Activated naive CD4-positive, alpha-beta T cell treated with anti-CD3 and anti-CD28 coated beads, Interleukin-2, amount 50 U/mL, for 72 hours (primary cell): ENCODE results near the gene ZC3H12D. TPM values are rescaled to one million over a fixed set of nuclear protein-coding genes. Genes with fewer than 3 reads are reported as not detected.
"Not testable (repeated sequence)": the region's sequence is repeated elsewhere in the genome, so short reads cannot be mapped to it uniquely, and the experiment has no call there.

Source experiments
- ATAC-seq, 2 donors: fragments of 150-1000 bp; cut with Tn5 transposase; 2 replicates each; pipeline ENCODE4 v1.10.0; 2021; ENCODE audit warnings: mild to moderate bottlenecking in 2 of 2, moderate library complexity in 2 of 2
- DNase-seq, 2 donors: peaks; one replicate each; pipeline ENCODE4 v3.0.0; 2021 to 2022; ENCODE audit warnings: low spot score in 2 of 2
- H3K27ac Mint-ChIP-seq, 2 donors: one replicate each; pipeline ENCODE4 v1.8.0; 2022; ENCODE audit warnings: mild to moderate bottlenecking in 2 of 2, mixed read lengths in 2 of 2
- H3K36me3 Mint-ChIP-seq, 2 donors: one replicate each; pipeline ENCODE4 v1.8.0; 2022; ENCODE audit warnings: mixed read lengths in 2 of 2
- H3K9me3 Mint-ChIP-seq, 2 donors: one replicate each; pipeline ENCODE4 v1.8.0; 2022; ENCODE audit warnings: mixed read lengths in 2 of 2
- total RNA-seq, 2 donors: library from RNA; stranded (reverse); gene quantifications; one replicate each; pipeline ENCODE4 v1.2.3, GENCODE V29; 2022

Gene ZC3H12D
- 100 to 1,000 TPM in 1 of 2 donors, 10 to 100 TPM in 1; 87.1 to 186 TPM for total RNA-seq

DNA sequence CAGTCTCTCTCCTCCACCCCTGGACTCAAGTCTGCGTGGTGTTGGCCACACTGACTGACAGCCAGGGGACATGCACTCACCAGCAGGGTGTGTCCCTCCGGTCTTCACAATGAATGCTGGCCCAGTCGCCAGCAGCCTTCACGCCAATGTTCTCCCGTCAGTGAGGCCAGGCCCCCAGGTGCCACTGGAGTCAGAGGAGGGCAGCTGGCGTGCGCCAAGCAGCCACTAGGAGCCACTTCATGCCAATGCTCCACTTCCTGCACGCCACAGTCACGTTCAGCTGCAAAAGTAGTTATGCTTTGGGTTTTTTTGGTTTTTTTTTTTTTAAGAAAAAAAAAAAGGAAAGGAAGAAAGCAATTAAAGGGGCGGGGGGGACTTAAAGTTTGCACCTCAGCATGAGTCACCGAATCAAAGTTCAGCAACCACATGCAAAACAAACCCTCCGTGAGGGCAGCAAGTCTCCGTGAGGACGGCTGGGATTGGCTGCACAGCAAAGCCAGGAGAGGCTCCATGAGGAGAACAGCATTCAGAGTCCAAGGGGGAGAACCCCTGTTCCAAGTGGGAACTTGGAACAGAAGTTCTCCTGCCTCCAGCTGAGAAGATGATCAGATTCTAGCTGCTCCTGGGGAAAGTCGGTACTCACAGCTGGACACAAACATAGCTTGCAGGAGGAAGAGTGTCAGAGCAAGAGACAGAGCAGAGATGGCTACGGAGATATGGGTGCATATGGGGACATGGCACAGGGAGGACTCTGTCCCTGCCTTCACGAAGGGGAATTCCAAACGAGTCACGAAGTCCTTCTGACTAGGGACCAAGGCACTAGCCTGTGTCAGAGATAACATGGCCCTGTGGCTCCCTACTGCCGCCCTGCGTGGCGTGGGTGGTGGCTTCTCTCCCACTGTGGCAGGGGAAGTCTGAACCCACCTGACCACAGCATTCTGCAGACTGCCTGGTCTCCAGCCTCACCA lies at the start of gene ZC3H12D:
TSS of gene ZC3H12D (minus strand) at position 282 of the 968 bp plus-strand sequence. CDS start 10,471 bp downstream, outside the sequence.
- DNase-seq (peak; percentile 83 to 90), ATAC-seq (peak; percentile 80 to 83)
- Mint-ChIP-seq H3K36me3 (peaks cover 47 to 69% of the 10 kb centered on the region in 2 donors), H3K27ac (peak within 1 kb of the TSS; percentile 96 to 100), H3K9me3 (peaks cover 0 to 5% of the 10 kb centered on the region in 2 donors)

DNA sequence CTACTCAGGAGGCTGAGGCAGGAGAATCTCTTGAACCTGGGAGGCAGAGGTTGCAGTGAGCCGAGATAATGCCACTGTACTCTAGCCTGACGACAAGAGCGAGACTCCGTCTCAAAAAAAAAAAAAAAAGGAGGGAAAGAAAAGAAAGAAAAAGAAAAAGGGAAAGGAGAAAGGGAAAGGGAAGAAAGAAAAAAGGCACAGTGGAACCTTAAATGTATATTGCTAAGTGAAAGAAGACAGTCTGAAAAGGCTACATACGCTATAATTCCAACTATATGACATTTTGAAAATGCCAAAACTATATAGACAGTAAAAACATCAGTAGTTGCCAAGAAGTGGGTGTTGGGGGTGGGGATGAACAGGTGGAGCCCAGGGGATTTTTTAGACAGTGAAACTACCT lies 44.8 kb upstream of the ZC3H12D start:
- ATAC-seq, result no peak
- peaks cover 0 to 17% of the 10 kb centered on the region in 2 donors for H3K36me3 Mint-ChIP-seq
- no peaks in the 10 kb centered on the region for H3K9me3 Mint-ChIP-seq
- peak overlapping the region; percentile 22 to 81 for H3K27ac Mint-ChIP-seq
- no peak for DNase-seq

DNA sequence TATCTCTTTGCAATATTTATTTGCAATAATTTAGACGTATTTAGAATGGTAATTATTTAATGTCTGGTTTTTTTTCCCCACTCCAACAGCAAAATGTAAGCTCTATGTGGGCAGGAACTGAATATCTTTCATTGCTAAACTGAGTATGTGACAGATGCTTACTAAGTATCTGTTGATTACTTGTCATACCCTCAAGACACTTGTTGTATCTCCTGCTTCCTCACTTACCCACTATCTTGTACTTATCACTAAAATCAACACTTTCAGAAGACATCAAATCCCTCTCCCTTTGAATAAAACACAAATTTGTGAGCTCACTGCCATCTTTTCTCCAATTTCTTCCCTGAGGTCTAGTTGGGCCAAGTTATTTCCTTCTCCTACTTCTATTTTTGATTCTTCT lies 30.7 kb upstream of the ZC3H12D start:
- Mint-ChIP-seq H3K9me3 (peaks cover 0 to 13% of the 10 kb centered on the region in 2 donors), H3K36me3 (peaks cover 5 to 34% of the 10 kb centered on the region in 2 donors), H3K27ac (peak overlapping the region; percentile 56 to 61)
- ATAC-seq (peak; percentile 42 to 46), DNase-seq (no peak)

DNA sequence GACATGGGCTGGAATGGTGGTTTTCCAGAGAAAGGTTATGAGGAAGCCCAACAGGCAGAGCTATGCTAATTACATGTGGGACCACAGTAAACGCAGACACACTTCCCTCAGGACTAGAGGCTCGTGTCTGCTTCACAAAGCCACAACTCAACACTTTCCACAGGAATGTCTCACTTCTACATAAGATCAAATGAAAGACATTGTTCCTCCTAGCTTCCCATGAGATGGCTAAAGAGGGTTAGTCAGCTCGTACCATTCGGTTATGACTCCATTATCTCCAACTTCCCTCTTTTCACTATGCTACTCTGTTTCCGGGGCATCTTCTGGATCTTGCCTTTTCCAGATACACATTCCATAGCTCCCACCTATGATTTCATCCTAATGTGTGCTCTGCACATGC lies 29.1 kb upstream of the ZC3H12D start:
- H3K9me3 Mint-ChIP-seq, result peaks cover 0 to 13% of the 10 kb centered on the region in 2 donors
- H3K27ac Mint-ChIP-seq, result peak overlapping the region in 1 of 2 donors; percentile 33
- DNase-seq (no peak), ATAC-seq (no peak)
- peaks cover 5 to 45% of the 10 kb centered on the region in 2 donors for H3K36me3 Mint-ChIP-seq

GRCh38 chr6:149510793-149511512 lies 26.1 kb upstream of the ZC3H12D start:
- Mint-ChIP-seq H3K27ac (peak overlapping the region; percentile 77 to 95), H3K9me3 (peaks cover 0 to 13% of the 10 kb centered on the region in 2 donors), H3K36me3 (peaks cover 6 to 50% of the 10 kb centered on the region in 2 donors)
- DNase-seq (no peak), ATAC-seq (peak in 1 of 2 donors; percentile 50)

DNA sequence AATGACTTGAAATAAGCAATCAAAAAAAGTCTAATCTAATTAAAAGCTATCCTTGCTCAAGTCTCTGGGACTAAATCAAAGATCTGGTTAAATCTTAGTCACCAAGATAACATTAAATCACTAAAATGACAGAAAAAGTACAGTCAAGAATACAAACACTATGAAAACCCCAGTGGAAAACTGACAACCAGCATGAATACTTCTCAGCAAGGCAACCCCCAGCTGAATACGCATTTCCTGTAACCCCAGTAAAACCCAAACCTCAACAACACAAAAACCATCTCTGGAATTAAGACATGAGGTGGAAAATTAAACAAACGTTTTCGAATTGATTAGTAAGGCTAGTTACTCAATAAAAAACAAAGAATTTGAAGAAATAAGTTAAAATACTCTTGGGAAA lies 23.7 kb upstream of the ZC3H12D start:
- DNase-seq, result no peak
- H3K36me3 Mint-ChIP-seq, result peaks cover 7 to 39% of the 10 kb centered on the region in 2 donors
- no peaks in the 10 kb centered on the region for H3K9me3 Mint-ChIP-seq
- peak overlapping the region; percentile 93 to 95 for H3K27ac Mint-ChIP-seq
- ATAC-seq, result peak; percentile 91 to 95

- Mint-ChIP-seq H3K27ac (peak overlapping the region; percentile 45 to 49), H3K9me3 (no peaks in the 10 kb centered on the region), H3K36me3 (peaks cover 7 to 37% of the 10 kb centered on the region in 2 donors)
- DNase-seq (no peak), ATAC-seq (no peak)
Measured at GRCh38 chr6:149503872-149504271, 19.1 kb upstream of the ZC3H12D start.

DNA sequence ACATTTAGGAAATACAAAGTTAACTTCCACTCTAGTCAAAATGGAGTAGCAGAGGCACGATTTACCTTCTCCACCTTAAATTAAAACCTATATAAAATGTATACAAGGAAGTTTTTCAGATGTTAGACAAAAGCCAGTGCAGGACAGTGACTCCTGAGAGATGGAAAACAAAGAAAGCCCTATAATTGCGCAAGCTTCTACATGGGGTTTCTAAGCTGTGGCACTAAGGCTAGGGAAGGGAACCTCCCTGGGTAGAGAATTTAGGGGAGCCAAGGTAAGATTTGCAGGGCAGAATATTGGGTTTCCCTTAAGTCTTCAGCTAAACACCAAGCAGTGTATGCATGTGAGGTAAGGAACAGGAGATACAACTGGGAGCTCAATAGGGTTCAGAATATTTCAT lies 18.5 kb upstream of the ZC3H12D start:
- Mint-ChIP-seq H3K9me3 (no peaks in the 10 kb centered on the region), H3K27ac (peak overlapping the region in 1 of 2 donors; percentile 49), H3K36me3 (peaks cover 7 to 37% of the 10 kb centered on the region in 2 donors)
- ATAC-seq, result no peak
- DNase-seq, result no peak

- Mint-ChIP-seq H3K36me3 (peaks cover 7 to 42% of the 10 kb centered on the region in 2 donors), H3K27ac (peak overlapping the region; percentile 91 to 97), H3K9me3 (no peaks in the 10 kb centered on the region)
- DNase-seq (no peak), ATAC-seq (no peak)
Measured at GRCh38 chr6:149501768-149502167, 17.0 kb upstream of the ZC3H12D start.

DNA sequence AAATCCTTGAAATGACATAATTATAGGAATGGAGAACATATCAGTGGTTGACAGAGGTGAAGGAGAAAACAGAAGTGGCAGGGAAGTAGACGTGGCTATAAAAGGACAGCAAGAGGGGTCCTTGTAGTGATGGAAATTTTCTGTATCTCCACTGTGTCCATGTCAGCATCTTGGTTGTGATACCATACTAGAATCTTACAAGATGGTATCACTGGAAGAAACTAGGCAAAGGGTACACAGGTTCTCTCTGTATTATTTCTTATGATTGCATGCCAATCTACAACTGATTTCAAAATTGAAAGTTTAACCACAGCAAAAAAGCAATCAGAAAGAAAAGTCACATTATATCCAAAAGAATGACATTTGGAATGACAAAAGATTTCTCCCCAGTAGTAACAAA lies 16.4 kb upstream of the ZC3H12D start:
- DNase-seq (no peak), ATAC-seq (peak; percentile 71)
- Mint-ChIP-seq H3K9me3 (no peaks in the 10 kb centered on the region), H3K27ac (peak overlapping the region; percentile 91 to 97), H3K36me3 (peaks cover 7 to 37% of the 10 kb centered on the region in 2 donors)

- H3K36me3 Mint-ChIP-seq, result peaks cover 0 to 26% of the 10 kb centered on the region in 2 donors
- H3K9me3 Mint-ChIP-seq, result no peaks in the 10 kb centered on the region
- ATAC-seq, result peak in 1 of 2 donors; percentile 37
- DNase-seq, result no peak
- peak overlapping the region; percentile 91 to 97 for H3K27ac Mint-ChIP-seq
Measured at GRCh38 chr6:149500096-149500495, 15.3 kb upstream of the ZC3H12D start.

- Mint-ChIP-seq H3K9me3 (no peaks in the 10 kb centered on the region), H3K36me3 (peaks cover 3 to 32% of the 10 kb centered on the region in 2 donors), H3K27ac (peak overlapping the region; percentile 73 to 97)
- no peak for ATAC-seq
- DNase-seq, result no peak
Measured at GRCh38 chr6:149499066-149499465, 14.3 kb upstream of the ZC3H12D start.

- no peak for DNase-seq
- ATAC-seq, result no peak
- no peaks in the 10 kb centered on the region for H3K9me3 Mint-ChIP-seq
- peaks cover 9 to 42% of the 10 kb centered on the region in 2 donors for H3K36me3 Mint-ChIP-seq
- peak overlapping the region; percentile 98 to 99 for H3K27ac Mint-ChIP-seq
Measured at GRCh38 chr6:149497365-149497764, 12.6 kb upstream of the ZC3H12D start.

GRCh38 chr6:149496597-149496996 lies 11.8 kb upstream of the ZC3H12D start:
- ATAC-seq (peak in 1 of 2 donors; percentile 38), DNase-seq (peak in 1 of 2 donors; percentile 47)
- H3K9me3 Mint-ChIP-seq, result not testable (repeated sequence)
- Mint-ChIP-seq H3K36me3 (peaks cover 9 to 36% of the 10 kb centered on the region in 2 donors), H3K27ac (peak overlapping the region; percentile 98 to 99)

GRCh38 chr6:149495349-149496016 lies 10.7 kb upstream of the ZC3H12D start:
- not testable (repeated sequence) for H3K9me3 Mint-ChIP-seq, DNase-seq
- H3K36me3 Mint-ChIP-seq, result peaks cover 9 to 31% of the 10 kb centered on the region in 2 donors
- peak overlapping the region; percentile 98 to 99 for H3K27ac Mint-ChIP-seq
- peak; percentile 7 to 43 for ATAC-seq

GRCh38 chr6:149494810-149495209 lies 10.0 kb upstream of the ZC3H12D start:
- peak overlapping the region; percentile 98 to 99 for H3K27ac Mint-ChIP-seq
- peak; percentile 91 to 92 for ATAC-seq
- H3K36me3 Mint-ChIP-seq, result peaks cover 9 to 26% of the 10 kb centered on the region in 2 donors
- H3K9me3 Mint-ChIP-seq, result not testable (repeated sequence)
- peak; percentile 46 to 80 for DNase-seq
